B cell (primary cell): ENCODE results near the gene LRRC74B. TPM values are rescaled to one million over a fixed set of nuclear protein-coding genes. Genes with fewer than 3 reads are reported as not detected.
"Not testable (repeated sequence)": the region's sequence is repeated elsewhere in the genome, so short reads cannot be mapped to it uniquely, and the experiment has no call there.

Source experiments
- ATAC-seq: fragments of 200-7000 bp; cut with Tn5 transposase; one replicate; pipeline ENCODE4 v1.10.0; 2021; ENCODE audit warnings: low read depth, mild to moderate bottlenecking, moderate number of reproducible peaks, moderate library complexity
- CTCF ChIA-PET: fragments of 350-600 bp; sonication (Branson Sonifier 250); formaldehyde crosslinking; loops from one replicate; lab custom pipeline; 2021; ENCODE audit warnings: antibody characterized with exemption, inconsistent platforms; lab: Charles Lee
- POLR2A ChIA-PET: fragments of 350-600 bp; sonication (Branson Sonifier 250); formaldehyde crosslinking; loops from one replicate; lab custom pipeline; 2021; ENCODE audit warnings: antibody characterized with exemption; lab: Charles Lee
- DNase-seq: peaks from one replicate; pipeline ENCODE4 v3.0.0; 2013
- H2AFZ ChIP-seq: 2 replicates; pipeline ENCODE4 v1.6.1; 2012; ENCODE audit warnings: mild to moderate bottlenecking, low read depth, low read length; ENCODE audit not compliant: insufficient read depth, poor library complexity, severe bottlenecking
- H3K27ac ChIP-seq, 2 donors: 1 replicate in 1 of 2; 2 replicates in 1 of 2; pipeline ENCODE4 v1.5.1; 2012 to 2013; ENCODE audit warnings: low read length in 2 of 2, mild to moderate bottlenecking in 2 of 2, moderate library complexity in 1 of 2
- H3K27me3 ChIP-seq, 4 experiments: fragments of 200-600 bp in 1 of 4; sonication (generic) in 1 of 4; replicated peaks in 1 of 4; 1 replicate in 2 of 4; 2 replicates in 2 of 4; pipeline versions ENCODE4 v1.6.1 to v1.7.0; 2013 to 2016; ENCODE audit warnings: low read length in 3 of 4, mild to moderate bottlenecking in 2 of 4, mixed read lengths in 1 of 4, moderate library complexity in 1 of 4; ENCODE audit not compliant: insufficient read depth in 4 of 4, control insufficient read depth in 3 of 4; ENCODE audit errors: control extremely low read depth in 1 of 4
- H3K36me3 ChIP-seq, 2 experiments: replicated peaks in 1 of 2; 1 replicate in 1 of 2; 2 replicates in 1 of 2; pipeline versions ENCODE4 v1.6.1 to v1.7.1; 2013; ENCODE audit warnings: low read length in 1 of 2; ENCODE audit not compliant: insufficient read depth in 2 of 2, control insufficient read depth in 1 of 2; ENCODE audit errors: control extremely low read depth in 1 of 2, extremely low read depth in 1 of 2
- H3K4me1 ChIP-seq, 2 donors: fragments of 200-600 bp in 1 of 2; sonication (generic) in 1 of 2; 1 replicate in 1 of 2; 2 replicates in 1 of 2; pipeline versions ENCODE4 v1.5.1 to v1.6.1; 2013 to 2017; ENCODE audit warnings: low read length in 2 of 2; ENCODE audit not compliant: control insufficient read depth in 2 of 2, insufficient read depth in 2 of 2
- H3K4me2 ChIP-seq: replicated peaks from 2 replicates; pipeline ENCODE3; 2012; ENCODE audit warnings: mild to moderate bottlenecking, low read depth, low read length; ENCODE audit not compliant: poor library complexity, severe bottlenecking
- H3K4me3 ChIP-seq, 5 experiments: fragments of 200-600 bp in 1 of 5; sonication (generic) in 1 of 5; 1 replicate in 3 of 5; 2 replicates in 2 of 5; pipeline versions ENCODE4 v1.5.1 to v1.7.0; 2011 to 2016; ENCODE audit warnings: low read length in 4 of 5, mild to moderate bottlenecking in 4 of 5, low read depth in 2 of 5, control low read depth in 1 of 5, moderate library complexity in 1 of 5; ENCODE audit not compliant: insufficient read depth in 1 of 5; ENCODE audit errors: control extremely low read depth in 1 of 5, extremely low read depth in 1 of 5
- H3K79me2 ChIP-seq: fragments of 200-600 bp; sonication (generic); one replicate; pipeline ENCODE4 v1.6.0; 2016; ENCODE audit warnings: low read length; ENCODE audit not compliant: control insufficient read depth, insufficient read depth
- H3K9ac ChIP-seq: fragments of 200-600 bp; sonication (generic); 2 replicates; pipeline ENCODE4 v1.6.1; 2017; ENCODE audit warnings: mild to moderate bottlenecking, low read length, moderate library complexity
- H3K9me3 ChIP-seq, 3 donors: one replicate each; pipeline versions ENCODE4 v1.6.1 to v1.7.1; 2013; ENCODE audit warnings: low read length in 2 of 3; ENCODE audit not compliant: control insufficient read depth in 2 of 3, insufficient read depth in 1 of 3; ENCODE audit errors: control extremely low read depth in 1 of 3
- H4K20me1 ChIP-seq: 2 replicates; pipeline ENCODE4 v1.6.0; 2012; ENCODE audit warnings: mild to moderate bottlenecking, low read length; ENCODE audit not compliant: insufficient read depth, control insufficient read depth, poor library complexity, severe bottlenecking
- H3K27ac Mint-ChIP-seq: one replicate; pipeline ENCODE4 v1.8.0; 2021; ENCODE audit warnings: mixed read lengths
- H3K27me3 Mint-ChIP-seq: one replicate; pipeline ENCODE4 v1.8.0; 2021; ENCODE audit warnings: mixed read lengths
- H3K4me1 Mint-ChIP-seq: one replicate; pipeline ENCODE4 v1.8.0; 2021; ENCODE audit warnings: mixed read lengths
- H3K4me3 Mint-ChIP-seq: one replicate; pipeline ENCODE4 v1.8.0; 2021; ENCODE audit warnings: mixed read lengths
- H3K9me3 Mint-ChIP-seq: one replicate; pipeline ENCODE4 v1.8.0; 2022; ENCODE audit warnings: mixed read lengths; ENCODE audit not compliant: insufficient read depth
- EZH2 ChIP-seq: IDR thresholded peaks from 2 replicates; pipeline ENCODE4 v1.6.1; 2012; ENCODE audit warnings: borderline replicate concordance, low read depth, mild to moderate bottlenecking, moderate library complexity, low read length; ENCODE audit not compliant: insufficient read depth, poor library complexity, severe bottlenecking
- WGBS: methylation state at CpG from one replicate; pipeline ENCODE4 v1.1.5; 2013; ENCODE audit warnings: missing lambda C conversion rate; ENCODE audit not compliant: insufficient coverage; 5-methylcytosine and 5-hydroxymethylcytosine counted together
- intact Hi-C: fragments of 100-400 bp; cut with micrococcal nuclease; formaldehyde crosslinking; loops from one replicate; pipeline ENCODE4 v1.10.0; 2022
- polyA plus RNA-seq: library from polyadenylated mRNA; depleted of rRNA; stranded (reverse); fragments of >200 nt; gene quantifications from 2 replicates; pipeline ENCODE4 v1.2.3, GENCODE V29; 2012
- total RNA-seq, 2 donors: library from RNA; stranded (reverse); fragments of 120-200 nt in 1 of 2; gene quantifications; 1 replicate in 1 of 2; 2 replicates in 1 of 2; pipeline versions ENCODE4 v1.2.3 to v1.2.4, GENCODE V29; 2013 to 2022
- TF ChIP-seq, protein P1 (sequence below): fragments of 200-600 bp; IDR thresholded peaks from one replicate; pipeline ENCODE4 v1.8.0; 2022; ENCODE audit warnings: antibody characterized with exemption, mild to moderate bottlenecking

The LRRC74B gene
- total and polyA plus RNA-seq, 2 donors (not counting 1 experiment from before 2014, with no cell fraction given): 0.01 to 0.17 TPM

DNA sequence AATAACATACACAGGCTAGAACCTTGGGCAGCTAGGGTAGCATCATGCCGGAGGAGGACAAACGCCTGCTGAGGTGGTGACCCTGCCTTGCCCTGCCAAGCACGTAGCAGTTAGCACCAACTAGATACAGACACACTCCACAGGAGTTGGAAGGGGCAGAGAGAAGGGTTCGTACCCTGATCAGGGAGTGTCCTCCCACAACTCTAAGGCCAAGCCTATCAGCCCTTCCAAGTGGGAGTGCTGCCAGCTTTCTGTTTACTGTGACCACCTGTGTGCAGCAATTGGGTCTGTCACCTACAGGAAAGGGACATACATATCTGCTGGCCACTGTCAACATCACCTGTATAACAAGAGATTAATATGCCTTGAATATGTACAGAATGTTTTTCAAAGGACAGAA is 42.0 kb upstream of the LRRC74B start:
- H3K27ac Mint-ChIP-seq: peak overlapping the region; percentile 41
- Histone ChIP-seq H3K9ac (no peak overlapping the region), H3K79me2 (peaks cover 21% of the 10 kb centered on the region), H3K4me2 (no peak overlapping the region), H2AFZ (no peak overlapping the region), H4K20me1 (peaks cover 17% of the 10 kb centered on the region), H3K4me1 (peaks cover 24 to 36% of the 10 kb centered on the region in 2 donors), H3K27me3 (no peaks in the 10 kb centered on the region), H3K9me3 (peaks cover 0 to 5% (median 0%) of the 10 kb centered on the region in 3 donors), H3K4me3 (no peak overlapping the region), H3K27ac (peak overlapping the region in 1 of 2 donors; percentile 96), H3K36me3 (peaks cover 0 to 18% of the 10 kb centered on the region in 2 experiments)
- WGBS: 100% methylated on average over 3 of the region's 4 CpGs
- H3K9me3 Mint-ChIP-seq: no peaks in the 10 kb centered on the region
- ChIA-PET POLR2A (no interaction called here), CTCF (interaction anchor here (1.0 to 3.0 kb wide), 2 partner anchors 22 to 62 kb away, joined by 3 to 14 read pairs; partner anchors contain the start of gene LZTR1)
- H3K4me3 Mint-ChIP-seq: peak overlapping the region; percentile 95
- H3K27me3 Mint-ChIP-seq: no peaks in the 10 kb centered on the region
- TF ChIP-seq, protein P1, sequence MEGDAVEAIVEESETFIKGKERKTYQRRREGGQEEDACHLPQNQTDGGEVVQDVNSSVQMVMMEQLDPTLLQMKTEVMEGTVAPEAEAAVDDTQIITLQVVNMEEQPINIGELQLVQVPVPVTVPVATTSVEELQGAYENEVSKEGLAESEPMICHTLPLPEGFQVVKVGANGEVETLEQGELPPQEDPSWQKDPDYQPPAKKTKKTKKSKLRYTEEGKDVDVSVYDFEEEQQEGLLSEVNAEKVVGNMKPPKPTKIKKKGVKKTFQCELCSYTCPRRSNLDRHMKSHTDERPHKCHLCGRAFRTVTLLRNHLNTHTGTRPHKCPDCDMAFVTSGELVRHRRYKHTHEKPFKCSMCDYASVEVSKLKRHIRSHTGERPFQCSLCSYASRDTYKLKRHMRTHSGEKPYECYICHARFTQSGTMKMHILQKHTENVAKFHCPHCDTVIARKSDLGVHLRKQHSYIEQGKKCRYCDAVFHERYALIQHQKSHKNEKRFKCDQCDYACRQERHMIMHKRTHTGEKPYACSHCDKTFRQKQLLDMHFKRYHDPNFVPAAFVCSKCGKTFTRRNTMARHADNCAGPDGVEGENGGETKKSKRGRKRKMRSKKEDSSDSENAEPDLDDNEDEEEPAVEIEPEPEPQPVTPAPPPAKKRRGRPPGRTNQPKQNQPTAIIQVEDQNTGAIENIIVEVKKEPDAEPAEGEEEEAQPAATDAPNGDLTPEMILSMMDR: no peak
- TF ChIP-seq EZH2: no peak
- no peak for DNase-seq
- H3K4me1 Mint-ChIP-seq: peaks cover 30% of the 10 kb centered on the region
- no peak for ATAC-seq
- intact Hi-C loops: loop anchor here (5.0 kb wide), 3 partner anchors 639 to 886 kb away; partner anchors contain the start of genes RANBP1, SDF2L1 and TRMT2A

DNA sequence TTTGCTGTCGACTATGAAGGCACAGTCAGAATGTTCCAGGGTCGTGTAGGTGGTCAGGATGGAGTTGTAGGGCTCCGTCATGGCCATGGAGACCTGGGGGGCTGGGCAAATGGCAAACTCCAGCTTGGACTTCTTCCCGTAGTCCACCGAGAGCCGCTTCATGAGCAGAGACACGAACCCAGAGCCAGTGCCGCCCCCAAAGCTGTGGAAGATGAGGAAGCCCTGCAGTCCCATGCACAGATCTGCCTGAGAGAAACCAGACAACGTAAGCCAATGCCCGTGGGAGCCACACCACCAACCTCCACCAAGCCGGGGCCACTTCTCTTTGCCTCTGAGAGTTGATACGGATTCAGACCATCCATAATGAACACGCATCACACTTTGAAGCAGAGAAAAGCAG is 36.5 kb upstream of the LRRC74B start:
- H2AFZ ChIP-seq, H3K4me1 ChIP-seq, H3K27me3 ChIP-seq, ATAC-seq, H3K9ac ChIP-seq, H3K27me3 Mint-ChIP-seq, H4K20me1 ChIP-seq, H3K27ac ChIP-seq, POLR2A ChIA-PET, H3K79me2 ChIP-seq, H3K36me3 ChIP-seq, DNase-seq, H3K4me1 Mint-ChIP-seq, H3K9me3 Mint-ChIP-seq, H3K4me2 ChIP-seq, H3K4me3 Mint-ChIP-seq, H3K9me3 ChIP-seq, intact Hi-C loops, H3K4me3 ChIP-seq, H3K27ac Mint-ChIP-seq: not testable (repeated sequence)
- WGBS: 92% methylated on average over 13 of the region's 13 CpGs
- CTCF ChIA-PET: interaction anchor here (0.6 kb wide), 1 partner anchor 1705 kb away, joined by 3 read pairs; no protein-coding TSS in a partner anchor
